Measurements from ENCODE around the gene CDK11B.
"Not testable (repeated sequence)": the region's sequence is repeated elsewhere in the genome, so short reads cannot be mapped to it uniquely, and the experiment has no call there.

CDK11B gene

GRCh38 chr1:1647567-1648241, 11.1 kb downstream of the CDK11B start:
- not testable (repeated sequence) for DNase-seq

DNA sequence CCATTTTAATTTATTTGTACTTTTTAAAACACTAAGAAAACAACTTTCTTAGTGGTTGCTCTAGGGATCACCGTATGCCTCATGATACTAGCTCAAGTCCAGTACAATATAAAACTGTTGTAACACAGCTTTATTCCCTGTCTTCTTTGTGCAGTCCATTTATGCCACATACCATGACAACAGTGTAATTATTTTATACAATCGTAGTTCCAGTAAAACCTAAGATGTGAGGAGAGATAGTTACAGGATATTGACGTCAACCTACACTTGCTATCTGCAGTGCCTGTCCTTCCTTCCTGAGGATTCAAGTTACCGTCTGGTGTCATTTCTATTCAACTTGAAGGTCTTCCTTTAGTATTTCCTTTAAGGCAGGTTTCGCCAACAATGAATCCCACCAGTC, 12.5 kb downstream of the CDK11B start:
- not testable (repeated sequence) for DNase-seq

DNA sequence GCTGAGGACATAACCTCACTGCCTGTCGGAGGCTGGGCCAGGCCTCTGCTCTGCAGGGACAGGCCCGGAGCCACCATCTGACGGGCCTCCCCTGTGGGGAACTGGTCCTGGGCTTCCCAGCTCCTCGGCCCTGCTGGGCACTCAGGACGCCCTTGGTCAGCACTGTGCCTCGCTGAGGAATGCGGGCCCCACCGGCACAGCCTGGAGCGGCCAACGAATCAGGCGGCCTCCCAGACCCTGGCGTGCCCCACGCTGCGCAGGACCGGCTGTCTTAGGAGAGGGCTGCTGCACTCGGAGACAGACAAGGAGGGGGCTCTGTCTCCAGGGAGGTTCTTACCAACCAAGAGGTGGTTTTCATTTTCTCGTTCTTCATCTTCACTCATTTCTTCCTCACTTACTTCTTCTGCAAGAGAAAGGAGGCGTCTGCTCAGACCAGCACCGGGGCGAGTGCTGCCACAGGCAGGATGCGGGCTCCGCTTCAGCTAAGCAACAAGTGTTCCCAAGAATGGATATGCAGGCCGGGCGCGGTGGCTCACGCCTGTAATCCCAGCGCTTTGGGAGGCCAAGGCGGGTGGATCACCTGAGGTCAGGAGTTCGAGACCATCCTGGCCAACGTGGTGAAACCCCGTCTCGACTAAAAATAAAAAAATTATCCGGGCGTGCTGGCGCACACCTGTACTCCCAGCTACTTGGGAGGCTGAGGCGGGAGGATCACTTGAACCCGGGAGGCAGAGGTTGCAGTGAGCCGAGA, 17.9 kb downstream of the CDK11B start:
- DNase-seq: not testable (repeated sequence)

DNA sequence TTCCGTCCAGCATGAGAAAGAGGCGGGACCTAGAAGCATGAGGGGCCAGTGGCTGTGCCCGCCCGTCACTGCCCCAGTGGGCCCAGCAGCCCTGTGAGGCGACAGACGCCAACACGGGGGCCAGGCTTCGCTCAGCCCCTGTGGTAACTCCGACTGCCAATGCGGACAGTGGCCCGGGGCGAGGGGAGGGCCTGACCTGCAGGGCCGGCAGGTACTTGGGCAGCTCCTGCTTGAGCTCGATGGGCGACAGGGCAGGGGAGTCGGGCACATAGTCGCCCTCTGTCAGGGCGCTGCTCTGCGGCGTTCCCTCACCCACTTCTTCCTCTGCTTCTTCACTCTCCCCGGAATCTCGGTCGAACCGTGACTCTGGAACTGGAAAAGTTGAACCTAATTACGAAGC, 18.7 kb downstream of the CDK11B start:
- DNase-seq: not testable (repeated sequence)

DNA sequence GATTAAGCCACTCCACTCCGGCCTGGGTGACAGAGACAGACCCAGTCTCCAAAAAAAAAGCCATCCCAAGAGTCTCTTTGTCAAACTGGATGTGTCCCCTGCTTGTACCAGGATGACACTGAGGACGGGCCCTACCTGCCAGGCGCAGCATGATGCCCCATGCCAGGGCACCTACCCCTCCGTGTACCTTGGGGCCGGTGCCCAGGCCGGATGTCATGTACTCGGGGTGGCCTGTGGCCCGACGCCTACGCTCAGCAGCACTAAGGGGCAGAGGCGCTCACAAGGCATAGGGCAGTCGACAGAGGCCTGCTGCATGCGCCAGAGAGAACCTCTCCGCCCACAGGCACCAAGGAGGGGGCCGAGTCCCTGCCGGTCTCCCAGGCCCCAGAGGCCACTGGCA, 19.4 kb downstream of the CDK11B start:
- peak; percentile 0 for DNase-seq

DNA sequence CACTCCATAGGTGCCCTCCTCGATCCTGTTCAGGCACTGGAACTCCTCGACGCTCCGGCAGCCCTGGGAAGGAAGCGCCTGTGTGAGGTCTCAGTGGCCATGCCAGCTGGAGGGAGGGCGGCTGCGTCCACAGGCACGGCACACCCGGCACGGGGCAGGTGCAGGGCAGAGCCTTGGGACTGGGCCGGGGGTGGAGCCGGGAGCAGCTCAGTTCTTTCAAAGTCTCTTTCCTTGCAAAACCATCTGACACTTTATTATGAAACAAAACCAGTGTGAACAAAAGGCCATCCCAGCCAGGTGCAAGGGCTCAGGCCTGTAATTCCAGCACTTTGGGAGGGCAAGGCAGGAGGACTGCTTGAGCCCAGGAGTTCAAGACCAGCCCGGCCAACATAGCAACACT, 20.3 kb downstream of the CDK11B start:
- DNase-seq: peak; percentile 16

DNA sequence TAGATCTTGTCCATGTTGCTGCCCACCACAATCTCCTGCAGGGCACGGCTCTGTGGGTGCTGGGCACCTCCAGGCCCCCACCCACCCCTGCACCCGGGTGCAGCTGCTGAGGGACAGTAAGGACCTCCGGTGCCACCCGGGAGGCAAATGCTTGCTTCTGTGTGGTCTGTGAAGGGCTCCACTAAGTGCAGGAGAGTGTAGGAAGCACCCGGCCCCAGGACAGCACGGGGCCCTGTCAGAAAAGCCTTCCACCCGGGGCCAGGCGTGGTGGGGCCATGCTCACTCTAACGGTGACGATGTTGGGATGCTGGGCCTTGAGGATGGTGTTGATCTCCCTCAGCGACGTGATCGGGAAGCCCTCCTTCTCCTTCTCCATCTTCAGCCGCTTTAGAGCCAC, 21.3 kb downstream of the CDK11B start:
- peak; percentile 11 for DNase-seq

DNA sequence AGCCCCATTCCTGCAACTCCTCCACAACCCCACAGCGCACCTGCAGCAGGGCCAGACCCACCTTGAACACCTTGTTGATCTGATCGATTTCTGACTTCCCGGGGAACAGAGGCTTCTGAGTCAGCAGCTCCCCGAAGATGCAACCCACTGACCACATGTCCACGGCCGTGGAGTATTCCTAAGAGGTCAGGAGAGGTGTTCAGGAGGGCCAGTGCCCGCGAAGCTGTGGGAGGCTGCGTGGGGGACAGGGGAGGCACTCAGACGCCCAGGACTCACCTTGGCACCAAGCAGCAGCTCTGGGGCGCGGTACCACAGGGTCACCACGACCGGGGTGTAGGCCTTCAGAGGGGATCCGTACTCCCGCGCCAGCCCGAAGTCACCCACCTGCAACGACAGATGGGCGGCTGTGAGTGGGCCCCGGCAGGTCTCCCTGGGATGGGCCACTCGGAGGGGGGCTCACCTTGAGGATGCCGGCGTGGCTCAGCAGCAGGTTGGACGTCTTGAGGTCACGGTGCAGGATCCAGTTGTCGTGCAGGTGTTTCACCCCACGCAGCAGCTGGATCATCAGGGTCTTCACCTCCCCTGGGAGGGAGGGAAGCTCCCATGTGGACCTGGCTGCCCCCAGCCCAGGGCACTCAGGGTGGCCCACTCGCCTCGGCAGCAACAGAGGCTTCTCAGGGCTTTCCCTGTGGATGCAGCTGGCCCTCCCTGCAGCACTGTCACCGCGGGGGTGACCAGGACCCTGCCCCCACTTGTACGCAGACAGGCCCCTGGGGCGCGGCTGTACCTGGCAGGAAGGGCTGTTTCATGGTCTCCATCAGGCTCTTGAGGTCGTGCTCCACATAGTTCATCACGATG, 22.0 kb downstream of the CDK11B start:
- not testable (repeated sequence) for DNase-seq

GRCh38 chr1:1634613-1635012, 24.2 kb downstream of the CDK11B start:
- DNase-seq: not testable (repeated sequence)

GRCh38 chr1:1633409-1633808, 25.4 kb downstream of the CDK11B start:
- not testable (repeated sequence) for DNase-seq

GRCh38 chr1:1631782-1632420, 26.9 kb downstream of the CDK11B start, which contains the start of gene MMP23B:
TSS of gene MMP23B (plus strand) at chr1:1632173. CDS start at chr1:1632219, 46 bp downstream.
- DNase-seq: peak; percentile 44

GRCh38 chr1:1630965-1631781, 27.6 kb downstream of the CDK11B start:
- peak; percentile 53 for DNase-seq

- peak; percentile 94 for DNase-seq
Measured at GRCh38 chr1:1630191-1630964, 28.4 kb downstream of the CDK11B start.

GRCh38 chr1:1629430-1630190, 29.2 kb downstream of the CDK11B start:
- peak; percentile 65 for DNase-seq

GRCh38 chr1:1628754-1629429, 29.9 kb downstream of the CDK11B start:
- peak; percentile 60 for DNase-seq

DNA sequence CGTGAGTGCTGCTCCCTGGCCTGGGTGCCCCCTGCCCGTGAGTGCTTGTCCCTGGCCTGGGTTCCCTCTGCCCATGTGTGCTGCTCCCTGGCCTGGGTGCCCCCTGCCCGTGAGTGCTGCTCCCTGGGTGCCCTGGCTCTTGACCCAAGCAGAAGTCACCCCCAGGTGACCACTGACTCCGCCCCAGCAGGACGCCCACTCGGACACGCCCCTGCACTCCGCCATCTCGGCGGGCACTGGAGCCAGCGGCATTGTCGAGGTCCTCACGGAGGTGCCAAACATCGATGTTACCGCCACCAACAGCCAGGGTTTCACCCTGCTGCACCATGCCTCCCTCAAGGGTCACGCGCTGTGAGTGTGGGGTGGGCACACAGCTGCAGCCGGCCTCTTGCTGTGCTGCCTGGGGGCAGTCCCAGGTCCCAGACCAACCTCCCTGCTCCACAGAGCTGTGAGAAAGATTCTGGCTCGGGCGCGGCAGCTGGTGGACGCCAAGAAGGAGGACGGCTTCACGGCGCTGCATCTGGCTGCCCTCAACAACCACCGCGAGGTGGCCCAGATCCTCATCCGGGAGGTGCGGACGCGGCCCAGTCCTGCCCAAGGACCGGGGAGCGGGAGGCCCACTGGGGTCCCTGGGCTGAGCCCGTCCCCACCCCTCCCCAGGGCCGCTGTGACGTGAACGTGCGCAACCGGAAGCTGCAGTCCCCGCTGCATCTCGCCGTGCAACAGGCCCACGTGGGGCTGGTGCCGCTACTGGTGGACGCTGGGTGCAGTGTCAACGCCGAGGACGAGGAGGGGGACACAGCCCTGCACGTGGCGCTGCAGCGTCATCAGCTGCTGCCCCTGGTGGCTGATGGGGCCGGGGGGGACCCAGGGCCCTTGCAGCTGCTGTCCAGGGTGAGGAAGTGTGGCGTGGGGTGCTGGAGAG, 30.7 kb downstream of the CDK11B start:
- DNase-seq: no peak

DNA sequence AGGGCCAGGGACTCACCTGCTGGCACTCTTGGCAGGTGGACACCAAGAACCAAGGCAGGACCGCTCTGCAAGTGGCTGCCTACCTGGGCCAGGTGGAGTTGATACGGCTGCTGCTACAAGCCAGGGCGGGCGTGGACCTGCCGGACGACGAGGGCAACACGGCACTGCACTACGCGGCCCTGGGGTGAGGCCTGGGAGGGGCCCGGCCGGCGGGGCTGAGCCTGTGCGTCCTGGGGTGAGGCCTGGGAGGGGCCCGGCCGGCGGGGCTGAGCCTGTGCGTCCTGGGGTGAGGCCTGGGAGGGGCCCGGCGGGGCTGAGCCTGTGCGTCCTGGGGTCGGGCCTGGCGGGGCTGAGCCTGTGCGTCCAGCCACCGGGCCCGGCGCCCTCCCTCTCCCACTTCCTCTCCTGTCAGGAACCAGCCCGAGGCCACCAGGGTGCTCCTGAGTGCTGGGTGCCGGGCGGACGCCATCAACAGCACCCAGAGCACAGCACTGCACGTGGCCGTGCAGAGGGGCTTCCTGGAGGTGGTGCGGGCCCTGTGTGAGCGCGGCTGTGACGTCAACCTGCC, 31.5 kb downstream of the CDK11B start:
- no peak for DNase-seq
